SH-SY5Y (cell line): ENCODE data around the gene SYN1.

Experiments
- GATA2 ChIP-seq: IDR thresholded peaks from 2 replicates; pipeline ENCODE4 v1.6.1; 2011; ENCODE audit warnings: mild to moderate bottlenecking, low read depth, low read length
- GATA3 ChIP-seq: IDR thresholded peaks from 2 replicates; pipeline ENCODE4 v1.6.1; 2011; ENCODE audit warnings: low read depth, mild to moderate bottlenecking, low read length, moderate library complexity

- no peak for TF ChIP-seq GATA3
- no peak for TF ChIP-seq GATA2
Observed at GRCh38 chrX:47628982-47629381, 9.3 kb upstream of the SYN1 start.
